Mononuclear cell (primary cell): ENCODE results near the gene SIGLEC1. TPM values are rescaled to one million over a fixed set of nuclear protein-coding genes. Genes with fewer than 3 reads are reported as not detected.

Experiments used
- H3K27me3 ChIP-seq: 2 replicates; pipeline ENCODE4 v1.6.0; 2011; ENCODE audit warnings: low read length, control low read depth; ENCODE audit not compliant: insufficient read depth
- H3K4me1 ChIP-seq: 2 replicates; pipeline ENCODE4 v1.5.1; 2011; ENCODE audit warnings: mild to moderate bottlenecking, low read length, control low read depth; ENCODE audit not compliant: insufficient read depth
- H3K4me3 ChIP-seq: 2 replicates; pipeline ENCODE4 v1.5.1; 2011; ENCODE audit warnings: mild to moderate bottlenecking, low read length, moderate library complexity
- H3K9me3 ChIP-seq: 2 replicates; pipeline ENCODE4 v1.5.1; 2011; ENCODE audit warnings: low read depth, mild to moderate bottlenecking, control low read depth, low read length
- total RNA-seq: library from RNA; depleted of rRNA; stranded (reverse); fragments of >200 nt; gene quantifications from one replicate; pipeline ENCODE4 v1.2.3, GENCODE V29; 2012

The SIGLEC1 gene
- total RNA-seq, 1 donor: 0.73 TPM

DNA sequence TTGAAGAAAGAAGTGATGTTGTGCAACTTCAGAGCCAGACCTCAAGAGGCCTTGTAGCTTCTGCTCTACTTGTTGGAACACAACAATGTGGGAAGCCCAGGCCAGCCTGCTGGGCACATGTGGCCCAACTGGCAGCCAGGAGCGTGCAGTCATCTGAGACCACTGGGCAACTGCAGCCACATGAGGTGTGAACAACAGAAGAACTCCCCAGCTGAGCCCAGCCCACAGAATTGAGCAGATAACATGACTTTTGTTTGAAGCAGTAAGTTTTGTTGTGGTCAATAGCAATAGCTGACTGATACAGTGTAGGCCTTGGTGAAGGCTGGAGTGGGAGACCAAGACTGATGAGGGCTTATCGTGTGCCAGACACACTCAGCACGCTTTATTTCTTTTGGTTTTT, 22.0 kb downstream of the SIGLEC1 start:
- Histone ChIP-seq H3K4me3 (no peak overlapping the region), H3K4me1 (no peaks in the 10 kb centered on the region), H3K27me3 (no peaks in the 10 kb centered on the region), H3K9me3 (no peaks in the 10 kb centered on the region)

DNA sequence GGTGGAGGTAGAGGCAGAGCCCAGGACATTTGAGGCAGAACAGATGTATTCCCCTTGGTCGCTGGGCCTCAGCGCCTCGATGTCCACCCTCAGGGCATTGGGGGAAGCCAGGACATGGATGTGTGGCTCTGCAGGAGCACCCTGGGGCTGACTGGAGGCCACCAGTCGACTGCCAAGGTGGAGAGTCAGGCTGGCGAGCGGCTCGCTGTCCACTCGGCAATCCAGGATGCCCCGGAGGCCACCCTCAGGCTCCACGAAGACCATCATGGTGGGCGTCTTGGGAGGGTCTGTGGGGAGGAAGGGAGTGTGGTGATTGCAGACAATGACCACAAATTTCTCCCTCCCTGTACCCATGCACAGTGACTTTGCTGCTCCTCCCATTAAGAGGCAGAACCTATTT, 22.4 kb downstream of the SIGLEC1 start:
- Histone ChIP-seq H3K4me3 (no peak overlapping the region), H3K4me1 (no peaks in the 10 kb centered on the region), H3K27me3 (peaks cover 4% of the 10 kb centered on the region), H3K9me3 (no peaks in the 10 kb centered on the region)

DNA sequence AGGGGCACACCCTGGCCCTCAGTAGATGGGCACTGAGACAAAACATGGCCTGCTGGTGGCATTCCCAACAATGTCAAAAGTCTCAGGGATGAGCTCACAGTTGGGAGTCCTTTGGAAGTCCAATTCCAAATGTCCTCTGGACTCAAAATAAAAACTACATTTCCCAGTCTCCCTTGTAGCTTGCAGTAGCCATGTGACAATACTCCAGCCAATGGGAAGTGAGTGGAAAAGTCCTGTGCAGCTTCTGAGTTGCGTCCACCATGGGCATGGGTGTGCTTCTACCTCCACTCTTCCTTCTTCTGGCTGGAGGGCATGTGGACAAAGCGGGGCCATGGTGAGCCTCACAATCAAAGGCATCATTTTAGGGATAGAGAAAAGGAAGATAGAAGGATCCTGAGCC, 24.7 kb downstream of the SIGLEC1 start:
- Histone ChIP-seq H3K4me3 (no peak overlapping the region), H3K27me3 (peaks cover 9% of the 10 kb centered on the region), H3K9me3 (no peaks in the 10 kb centered on the region), H3K4me1 (no peaks in the 10 kb centered on the region)

DNA sequence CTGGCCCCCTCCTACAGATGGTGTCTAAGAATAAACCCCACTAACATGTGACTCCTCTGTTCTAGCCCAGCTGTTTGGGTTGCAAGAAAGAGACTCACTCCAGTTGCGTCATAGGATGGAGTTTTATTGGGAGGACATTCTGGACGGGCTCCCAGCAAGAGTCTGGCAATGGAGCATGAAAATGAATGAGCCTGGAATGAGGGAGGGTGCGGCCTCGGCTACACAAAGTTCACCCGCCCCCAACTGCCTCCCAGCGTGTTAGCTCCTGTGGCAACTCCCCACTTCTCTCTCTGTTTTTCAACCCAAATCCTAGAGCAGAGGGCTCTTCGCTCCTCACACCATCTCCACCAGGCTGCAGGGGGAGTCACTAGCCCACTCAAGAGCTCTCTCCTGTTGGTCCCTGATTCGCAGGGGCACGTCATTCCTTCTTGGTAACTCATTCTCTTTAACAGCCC, 25.5 kb downstream of the SIGLEC1 start:
- no peaks in the 10 kb centered on the region for H3K4me1 ChIP-seq
- no peaks in the 10 kb centered on the region for H3K9me3 ChIP-seq
- H3K27me3 ChIP-seq: peaks cover 14% of the 10 kb centered on the region
- H3K4me3 ChIP-seq: no peak overlapping the region

DNA sequence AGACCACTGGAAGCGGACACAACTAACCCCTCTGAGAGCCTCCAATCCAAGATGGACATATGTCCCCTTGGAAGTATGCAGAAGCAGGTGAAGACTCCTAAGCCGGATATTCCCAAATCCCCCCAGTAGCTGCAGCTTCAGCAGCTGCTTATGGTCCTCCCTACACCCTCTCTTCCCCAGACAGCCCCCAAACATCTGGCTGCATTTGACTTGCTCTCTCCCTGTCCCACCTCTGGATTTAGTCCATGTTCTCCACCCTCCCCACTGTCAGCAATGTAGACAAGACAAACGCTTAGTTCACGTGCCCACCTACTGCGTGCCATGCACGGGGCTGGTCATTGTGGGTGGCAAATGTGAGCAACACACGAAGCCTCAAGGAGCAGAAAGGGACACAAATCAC, 26.0 kb downstream of the SIGLEC1 start:
- H3K4me3 ChIP-seq: no peak overlapping the region
- no peaks in the 10 kb centered on the region for H3K4me1 ChIP-seq
- H3K27me3 ChIP-seq: peaks cover 18% of the 10 kb centered on the region
- H3K9me3 ChIP-seq: no peaks in the 10 kb centered on the region

DNA sequence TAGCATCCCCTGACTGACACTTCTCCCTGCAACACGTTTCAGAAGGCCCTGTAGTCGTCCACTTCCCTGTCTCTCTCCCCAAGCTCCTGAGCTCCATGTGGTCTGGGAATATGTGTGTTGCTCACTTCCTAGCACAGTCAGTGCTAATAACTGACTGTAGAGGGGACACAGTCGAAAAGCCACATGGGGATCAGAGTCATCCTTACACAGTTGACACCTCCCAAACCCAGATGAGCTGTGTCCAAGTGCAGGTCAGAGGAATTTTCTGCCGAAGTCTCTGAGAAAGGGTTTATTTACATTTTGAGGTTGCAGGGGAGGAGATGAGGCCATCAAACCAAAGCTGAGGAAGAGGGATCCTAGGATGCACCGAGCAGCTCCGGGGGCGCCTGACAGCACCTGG, 27.1 kb downstream of the SIGLEC1 start:
- Histone ChIP-seq H3K4me3 (no peak overlapping the region), H3K27me3 (peaks cover 24% of the 10 kb centered on the region), H3K9me3 (no peaks in the 10 kb centered on the region), H3K4me1 (no peaks in the 10 kb centered on the region)

DNA sequence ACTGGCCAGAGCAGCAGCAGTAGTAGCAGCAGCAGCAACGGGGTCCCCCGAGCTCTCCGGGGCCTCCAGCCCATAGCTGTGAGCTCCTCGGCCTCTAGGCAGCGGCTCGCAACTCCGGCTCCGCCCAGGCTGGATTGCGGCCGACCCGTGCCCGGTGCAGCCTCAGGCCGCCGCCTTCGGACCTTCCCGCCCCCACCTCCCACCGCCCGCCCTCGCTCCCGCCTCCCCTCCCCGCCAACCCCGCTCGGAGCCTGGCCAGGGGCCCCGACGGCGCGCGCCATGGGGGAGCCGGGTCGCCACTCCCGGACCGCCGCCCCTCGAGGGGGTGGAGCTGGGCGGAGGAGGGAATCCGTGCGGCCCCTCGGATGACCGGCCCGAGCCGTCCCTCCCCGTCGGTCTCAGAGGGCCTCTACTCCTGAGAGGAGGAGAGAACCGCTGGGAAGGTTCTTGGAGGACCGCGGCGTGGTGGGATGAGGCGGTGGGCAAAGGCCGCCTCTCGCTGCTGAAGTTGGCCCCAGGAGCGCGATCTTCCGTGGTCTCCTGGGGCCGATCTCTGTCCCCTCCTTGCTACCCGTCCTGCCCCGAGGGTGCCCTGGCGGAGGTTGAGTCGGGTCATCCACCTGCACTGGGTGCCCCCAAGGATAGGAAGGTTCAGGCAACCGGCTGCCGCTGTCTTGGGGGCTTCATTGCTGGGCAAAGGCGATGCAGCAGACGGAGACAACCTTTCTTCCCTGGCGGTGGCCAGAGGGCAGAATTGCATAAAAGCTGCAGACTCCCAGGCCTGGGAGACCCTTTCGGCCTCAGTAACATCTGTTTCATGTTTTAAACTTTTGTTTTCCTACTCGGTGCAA, 30.2 kb downstream of the SIGLEC1 start, which contains the start of gene ADAM33:
Gene ADAM33 (minus strand): TSS at position 80 of the 851 bp plus-strand sequence. CDS start 6 bp downstream, at position 74.
- no peaks in the 10 kb centered on the region for H3K4me1 ChIP-seq
- no peak within 1 kb of the TSS for H3K4me3 ChIP-seq
- peaks cover 24% of the 10 kb centered on the region for H3K27me3 ChIP-seq
- no peaks in the 10 kb centered on the region for H3K9me3 ChIP-seq

DNA sequence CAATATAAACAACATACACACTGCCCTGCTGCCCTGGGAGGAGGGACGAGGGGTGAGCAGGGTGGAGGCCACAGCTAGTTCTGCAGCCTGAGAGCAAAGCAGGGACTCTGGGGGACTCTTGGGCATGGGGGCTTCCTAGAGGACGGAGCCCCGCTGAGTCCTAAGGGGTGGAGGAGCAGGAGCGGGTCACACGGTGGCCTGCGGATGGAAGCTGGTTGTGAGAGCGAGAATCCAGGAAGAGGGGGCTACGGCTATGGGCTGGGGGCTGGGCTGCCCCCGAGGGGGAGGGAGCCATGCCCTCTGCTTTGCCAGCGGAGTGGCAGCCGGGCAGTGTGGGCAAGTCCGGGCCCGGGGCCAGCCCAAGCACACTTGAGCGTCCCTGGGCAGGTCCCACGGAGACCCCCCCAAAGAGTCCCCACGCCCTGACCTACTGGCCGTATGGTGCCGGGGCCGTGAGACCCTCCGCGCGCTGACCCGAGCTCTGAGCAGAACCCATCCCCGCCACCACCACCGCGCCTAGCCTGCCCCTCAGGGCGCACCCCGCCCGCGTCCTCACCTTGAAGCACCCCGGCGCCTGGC, 31.0 kb downstream of the SIGLEC1 start:
- H3K27me3 ChIP-seq: peaks cover 24% of the 10 kb centered on the region
- H3K4me3 ChIP-seq: no peak overlapping the region
- no peaks in the 10 kb centered on the region for H3K9me3 ChIP-seq
- H3K4me1 ChIP-seq: no peaks in the 10 kb centered on the region

DNA sequence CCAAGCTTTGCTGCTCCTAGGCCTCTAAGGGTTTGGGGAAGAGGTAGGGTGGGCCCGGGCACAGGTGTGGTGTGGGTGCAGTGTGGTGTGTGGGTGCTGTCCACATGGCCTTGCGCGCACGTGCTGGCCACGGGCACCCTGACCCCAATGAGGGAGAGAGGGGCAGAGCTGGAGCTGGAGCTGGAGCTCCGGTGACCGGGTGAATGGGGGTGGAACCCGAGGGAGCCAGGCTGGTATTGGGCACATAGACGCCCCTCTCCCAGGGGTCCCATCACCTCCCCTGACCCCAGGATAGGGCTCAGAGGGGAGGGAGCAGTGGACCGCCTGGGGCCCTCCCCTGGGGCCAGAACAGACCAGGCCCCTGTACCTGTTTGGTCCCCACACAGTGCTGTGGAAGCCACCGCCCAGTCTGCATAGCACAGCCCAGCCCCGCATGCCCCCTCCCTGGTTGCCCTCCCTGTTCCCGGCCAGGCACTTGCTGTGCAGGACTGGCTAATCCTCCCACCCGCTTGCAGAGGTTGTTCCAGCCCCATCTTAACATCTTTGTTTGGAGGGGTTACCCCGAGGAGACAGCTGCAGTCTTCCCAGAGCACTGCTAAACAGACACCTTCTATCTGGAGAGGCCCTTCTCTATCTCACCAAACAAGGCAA, 31.6 kb downstream of the SIGLEC1 start:
- Histone ChIP-seq H3K4me3 (no peak overlapping the region), H3K27me3 (peaks cover 24% of the 10 kb centered on the region), H3K9me3 (no peaks in the 10 kb centered on the region), H3K4me1 (no peaks in the 10 kb centered on the region)

DNA sequence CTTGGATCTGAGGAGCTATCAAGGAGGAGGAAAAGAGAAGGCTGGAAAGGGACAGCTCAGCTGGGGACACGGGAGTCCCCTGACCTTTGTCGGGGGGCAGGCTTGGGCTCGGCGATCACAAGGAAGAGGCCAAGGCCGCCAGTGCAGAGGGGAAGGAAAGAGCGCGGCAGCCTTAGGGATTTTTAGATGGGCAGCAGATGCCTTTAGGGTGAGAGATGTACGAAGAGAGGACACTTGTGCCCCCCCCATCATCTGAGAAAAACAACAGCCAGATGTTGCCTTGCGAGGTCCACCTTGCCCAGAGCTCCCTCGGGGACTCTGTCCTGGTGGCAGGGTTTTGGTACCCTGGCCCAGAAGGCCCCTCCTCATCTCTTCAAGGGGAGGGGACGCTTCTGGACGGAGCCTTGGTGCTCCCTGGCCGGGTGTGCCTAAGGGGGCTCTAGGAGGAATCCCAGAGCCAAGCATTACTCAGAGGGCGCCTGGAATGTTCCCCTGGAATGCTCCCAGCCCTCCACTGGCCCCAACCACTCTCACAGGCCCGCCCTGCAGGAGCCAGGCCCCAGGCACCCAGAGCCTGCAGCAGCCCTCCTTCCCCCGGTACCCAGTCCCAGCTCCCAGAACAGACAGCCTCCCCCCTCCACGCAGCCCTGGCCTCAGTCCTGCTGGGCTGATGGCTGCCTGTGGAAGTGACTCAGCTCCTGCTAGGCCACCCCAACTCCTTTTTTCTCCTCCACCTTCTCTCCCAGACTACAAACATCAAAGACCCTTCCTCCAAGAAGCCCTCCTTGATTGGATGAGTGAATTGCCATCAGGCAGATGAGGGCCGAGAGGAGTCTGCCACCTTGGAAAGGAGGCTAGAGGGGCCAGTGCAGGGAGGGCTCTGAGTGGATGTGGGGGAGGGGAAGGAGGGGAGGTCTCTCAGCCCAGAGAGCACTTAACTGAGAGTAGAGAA, 32.4 kb downstream of the SIGLEC1 start:
- Histone ChIP-seq H3K4me1 (no peaks in the 10 kb centered on the region), H3K27me3 (peaks cover 24% of the 10 kb centered on the region), H3K4me3 (no peak overlapping the region), H3K9me3 (no peaks in the 10 kb centered on the region)

DNA sequence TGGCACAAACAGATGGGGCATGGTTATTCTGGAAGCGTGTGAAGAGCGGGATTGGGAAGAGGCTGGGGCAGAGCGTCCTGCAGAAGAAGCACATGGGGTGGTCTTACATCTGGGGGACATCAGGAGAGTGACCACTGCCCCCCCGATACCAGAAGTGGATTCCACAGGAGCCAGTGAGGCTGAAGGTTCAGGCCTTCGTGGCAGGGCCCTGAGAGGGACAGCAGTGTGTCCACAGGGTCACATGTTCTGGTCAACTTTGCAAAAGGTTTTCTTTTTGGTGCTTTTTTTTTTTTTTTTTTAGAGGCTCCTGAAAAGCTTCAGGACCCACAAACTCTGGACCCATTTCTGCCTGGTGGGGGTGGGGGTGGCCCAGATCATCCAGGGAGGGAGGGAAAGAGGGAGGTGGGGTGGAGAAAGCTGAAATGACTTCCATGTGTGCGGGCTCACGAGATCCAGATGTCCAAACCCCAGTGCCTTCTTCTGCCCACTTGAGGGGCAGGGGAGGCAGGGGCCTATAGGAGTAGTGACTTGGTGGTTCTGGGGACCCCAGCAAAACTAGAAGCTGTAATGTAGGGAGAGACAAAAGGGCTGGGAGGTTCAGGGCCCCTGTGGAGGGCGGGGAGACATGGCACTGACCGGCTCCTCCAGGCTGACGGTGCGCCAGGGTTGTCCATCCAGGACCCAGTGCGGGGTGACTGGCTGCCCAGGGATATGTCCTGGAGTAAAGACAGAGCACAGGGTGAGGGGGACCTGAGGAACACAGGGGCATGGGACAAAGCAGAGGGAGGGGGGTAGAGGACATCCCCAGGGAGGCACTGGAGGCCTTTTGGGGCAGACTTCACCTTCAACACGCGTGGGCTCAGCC, 33.3 kb downstream of the SIGLEC1 start:
- Histone ChIP-seq H3K27me3 (peaks cover 33% of the 10 kb centered on the region), H3K4me1 (no peaks in the 10 kb centered on the region), H3K4me3 (no peak overlapping the region), H3K9me3 (no peaks in the 10 kb centered on the region)

DNA sequence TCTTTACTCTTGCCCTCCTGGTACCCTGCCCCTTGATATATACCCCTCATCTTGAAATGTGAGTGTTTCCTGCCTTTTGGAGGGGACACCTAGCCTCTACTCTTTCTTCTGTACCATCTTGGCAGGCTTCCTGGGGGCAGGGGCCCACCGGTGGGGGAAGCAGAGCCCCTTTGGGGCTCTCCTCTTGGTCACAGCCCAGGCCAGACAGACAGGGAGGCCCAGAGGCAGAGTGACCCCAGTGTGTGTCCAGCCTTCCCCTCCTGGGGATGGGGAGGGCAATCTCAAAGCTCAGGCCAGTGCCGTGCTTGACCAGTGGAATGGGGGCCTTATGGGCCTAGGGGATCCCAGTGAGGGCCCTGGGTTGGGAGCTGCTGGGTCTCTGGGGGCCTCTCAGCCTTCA, 34.2 kb downstream of the SIGLEC1 start:
- no peak overlapping the region for H3K4me3 ChIP-seq
- H3K9me3 ChIP-seq: no peaks in the 10 kb centered on the region
- no peaks in the 10 kb centered on the region for H3K4me1 ChIP-seq
- H3K27me3 ChIP-seq: peaks cover 28% of the 10 kb centered on the region

DNA sequence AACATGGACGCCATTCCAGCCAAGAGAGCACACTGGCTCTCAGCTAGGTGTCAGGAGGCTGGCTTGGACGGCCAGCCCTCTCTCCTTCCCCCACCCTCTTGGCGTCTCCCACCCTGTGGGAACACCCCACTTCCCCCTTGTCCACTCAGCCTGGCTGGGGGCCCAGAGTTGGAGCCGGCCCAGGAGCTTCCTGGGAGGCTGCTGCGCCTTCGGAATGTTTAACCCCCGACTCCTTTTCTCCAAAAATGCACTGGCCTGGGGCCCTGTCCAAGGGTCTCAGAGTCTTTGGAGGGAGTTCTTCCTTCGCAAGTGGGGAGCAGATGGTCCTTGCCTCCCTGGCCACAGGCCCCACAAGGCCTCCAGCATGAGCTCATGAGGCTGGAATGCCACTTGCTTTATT, 34.7 kb downstream of the SIGLEC1 start:
- peaks cover 31% of the 10 kb centered on the region for H3K27me3 ChIP-seq

More for the DNA sequence above, 34.7 kb downstream of the SIGLEC1 start:
- no peaks in the 10 kb centered on the region for H3K9me3 ChIP-seq
- H3K4me3 ChIP-seq: no peak overlapping the region
- no peaks in the 10 kb centered on the region for H3K4me1 ChIP-seq
